Effector memory CD8-positive, alpha-beta T cell (primary cell): ENCODE results near the gene NEU1.
"Not testable (repeated sequence)": the region's sequence is repeated elsewhere in the genome, so short reads cannot be mapped to it uniquely, and the experiment has no call there.

ENCODE experiments used
- ATAC-seq: fragments of 150-1000 bp; cut with Tn5 transposase; replicated peaks from 2 replicates; pipeline ENCODE4 v1.10.0; 2021; ENCODE audit warnings: mild to moderate bottlenecking, moderate library complexity
- DNase-seq, 3 experiments: peaks; one replicate each; pipeline ENCODE4 v3.0.0; 2021
- H3K27ac Mint-ChIP-seq, 2 donors: one replicate each; pipeline ENCODE4 v1.8.0; 2022; ENCODE audit warnings: mild to moderate bottlenecking in 2 of 2, mixed read lengths in 2 of 2, moderate library complexity in 2 of 2
- H3K27me3 Mint-ChIP-seq, 2 donors: one replicate each; pipeline ENCODE4 v1.8.0; 2022; ENCODE audit warnings: mixed read lengths in 2 of 2
- H3K36me3 Mint-ChIP-seq: one replicate; pipeline ENCODE4 v1.8.0; 2022; ENCODE audit warnings: mild to moderate bottlenecking, moderate library complexity, mixed read lengths; ENCODE audit not compliant: insufficient read depth
- H3K4me1 Mint-ChIP-seq, 2 donors: one replicate each; pipeline ENCODE4 v1.8.0; 2022; ENCODE audit warnings: low read depth in 2 of 2, mixed read lengths in 2 of 2
- H3K4me3 Mint-ChIP-seq, 2 donors: one replicate each; pipeline ENCODE4 v1.8.0; 2022; ENCODE audit warnings: mild to moderate bottlenecking in 2 of 2, mixed read lengths in 2 of 2, moderate library complexity in 2 of 2
- H3K9me3 Mint-ChIP-seq, 2 donors: one replicate each; pipeline ENCODE4 v1.8.0; 2022; ENCODE audit warnings: mixed read lengths in 2 of 2
- total RNA-seq, 9 experiments: gene quantifications; one replicate each; lab custom pipeline; 2026; lab: John Stamatoyannopoulos, UW

Gene NEU1
- total RNA-seq: 49.3 to 389 (median 66.1) reads per million in 9 experiments

DNA sequence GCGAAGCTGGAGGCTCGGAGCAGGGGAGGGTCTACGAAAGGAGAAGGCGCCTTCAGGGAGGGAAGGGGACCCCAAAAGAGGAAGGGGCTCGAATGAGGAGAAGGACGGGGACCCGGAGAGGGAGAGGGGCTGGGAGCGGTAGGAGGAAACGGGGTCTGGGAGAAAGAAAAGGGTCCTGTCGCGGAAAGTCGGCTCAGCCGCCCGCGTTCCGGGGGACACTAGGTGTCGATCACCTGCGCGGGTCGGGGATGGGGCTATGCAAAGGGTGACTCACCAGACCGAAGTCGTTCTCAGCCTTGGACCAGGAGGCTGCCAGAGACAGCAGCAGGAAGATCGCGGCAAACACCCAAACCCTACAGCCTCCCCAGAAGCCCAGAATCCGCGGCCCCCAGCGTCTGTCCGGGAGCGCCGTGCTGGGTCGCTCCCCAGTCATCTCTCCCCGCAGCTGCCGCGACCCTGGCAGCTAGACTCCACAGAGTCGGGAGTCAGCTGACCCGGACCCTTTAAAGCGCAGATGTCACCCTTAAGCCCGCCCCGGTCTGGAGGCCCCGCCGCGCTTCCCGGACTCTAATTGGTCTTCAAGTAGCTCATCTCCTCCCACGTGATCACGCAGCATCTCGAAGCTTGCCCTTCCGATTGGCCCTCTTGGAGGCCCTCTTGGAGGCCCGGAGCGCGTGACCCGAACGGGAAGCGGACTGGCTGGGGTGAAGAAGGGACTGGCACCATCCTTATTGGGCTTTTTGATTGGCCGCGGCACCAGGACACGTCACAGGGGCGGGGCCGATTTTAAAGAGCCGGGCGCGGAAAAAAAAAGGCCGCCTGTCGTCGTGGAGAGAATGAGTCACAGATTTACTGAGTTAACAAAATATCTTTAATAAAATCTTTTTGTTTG lies at the start of gene NEU1:
Gene NEU1 (minus strand): TSS at position 478 of the 892 bp plus-strand sequence. CDS start 45 bp downstream, at position 433.
- Mint-ChIP-seq H3K9me3 (no peaks in the 10 kb centered on the region), H3K36me3 (peaks cover 53% of the 10 kb centered on the region), H3K4me3 (peak within 1 kb of the TSS; percentile 88 to 96)

GRCh38 chr6:31911826-31912585 lies 49.4 kb upstream of the NEU1 start:
- Mint-ChIP-seq H3K27ac (no peak overlapping the region), H3K4me3 (no peak overlapping the region), H3K27me3 (peaks cover 18 to 39% of the 10 kb centered on the region in 2 donors), H3K36me3 (peaks cover 4% of the 10 kb centered on the region), H3K9me3 (no peaks in the 10 kb centered on the region), H3K4me1 (no peaks in the 10 kb centered on the region)
- no peak for DNase-seq
- ATAC-seq: no peak

More for the DNA sequence above, at the start of gene NEU1:
- peak within 1 kb of the TSS; percentile 95 to 97 for H3K27ac Mint-ChIP-seq
- no peaks in the 10 kb centered on the region for H3K27me3 Mint-ChIP-seq
- DNase-seq (peak; percentile 97 to 98 (median 98)), ATAC-seq (peak; percentile 93)
- peaks cover 26 to 27% of the 10 kb centered on the region in 2 donors for H3K4me1 Mint-ChIP-seq

- not testable (repeated sequence) for H3K9me3 Mint-ChIP-seq, H3K36me3 Mint-ChIP-seq, H3K4me1 Mint-ChIP-seq, DNase-seq, H3K27ac Mint-ChIP-seq, H3K4me3 Mint-ChIP-seq, ATAC-seq
- H3K27me3 Mint-ChIP-seq: peaks cover 13 to 33% of the 10 kb centered on the region in 2 donors
Measured at GRCh38 chr6:31909298-31909697, 46.7 kb upstream of the NEU1 start.

GRCh38 chr6:31908791-31909190 lies 46.2 kb upstream of the NEU1 start:
- no peak overlapping the region for H3K4me3 Mint-ChIP-seq
- no peak for DNase-seq
- no peaks in the 10 kb centered on the region for H3K4me1 Mint-ChIP-seq
- H3K27me3 Mint-ChIP-seq: peaks cover 13 to 33% of the 10 kb centered on the region in 2 donors
- ATAC-seq: no peak
- peaks cover 7% of the 10 kb centered on the region for H3K36me3 Mint-ChIP-seq
- H3K9me3 Mint-ChIP-seq: no peaks in the 10 kb centered on the region
- no peak overlapping the region for H3K27ac Mint-ChIP-seq

GRCh38 chr6:31908255-31908654 lies 45.6 kb upstream of the NEU1 start:
- H3K27ac Mint-ChIP-seq, DNase-seq, H3K36me3 Mint-ChIP-seq, ATAC-seq, H3K4me1 Mint-ChIP-seq, H3K4me3 Mint-ChIP-seq, H3K9me3 Mint-ChIP-seq: not testable (repeated sequence)
- peaks cover 13 to 33% of the 10 kb centered on the region in 2 donors for H3K27me3 Mint-ChIP-seq

DNA sequence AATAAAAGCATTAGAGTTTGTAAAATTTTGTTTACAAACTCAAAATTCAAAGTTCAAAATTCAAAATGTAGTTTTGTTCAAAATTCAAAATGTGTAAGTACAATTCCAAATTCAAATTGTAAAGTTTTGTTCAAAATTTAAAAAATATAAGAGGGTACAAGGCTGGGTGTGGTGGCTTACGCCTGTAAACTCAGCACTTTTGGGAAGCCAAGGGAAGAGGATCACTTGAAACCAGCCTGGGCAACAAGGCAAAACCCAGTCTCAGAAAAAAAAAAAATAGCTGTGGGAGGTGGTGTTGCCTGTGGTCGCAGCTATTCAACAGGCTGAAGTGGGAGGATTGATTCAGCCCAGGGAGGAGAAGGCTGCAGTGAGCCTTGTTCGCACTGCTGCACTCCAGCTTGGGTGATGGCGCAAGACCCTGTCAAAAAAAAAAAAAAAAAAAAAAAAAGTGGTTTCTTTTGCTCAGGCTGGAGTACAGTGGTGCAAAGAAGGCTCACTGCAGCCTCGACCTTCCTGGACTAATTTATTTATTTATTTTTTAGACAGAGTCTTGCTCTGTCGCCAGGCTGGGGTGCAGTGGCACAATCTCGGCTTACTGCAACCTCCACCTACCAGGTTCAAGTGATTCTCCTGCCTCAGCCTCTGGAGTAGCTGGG lies 44.7 kb upstream of the NEU1 start:
- no peak for DNase-seq

GRCh38 chr6:31906727-31907126 lies 44.1 kb upstream of the NEU1 start:
- not testable (repeated sequence) for H3K4me3 Mint-ChIP-seq, H3K4me1 Mint-ChIP-seq, H3K27ac Mint-ChIP-seq, ATAC-seq, H3K9me3 Mint-ChIP-seq, DNase-seq
- Mint-ChIP-seq H3K27me3 (peaks cover 6 to 23% of the 10 kb centered on the region in 2 donors), H3K36me3 (peaks cover 16% of the 10 kb centered on the region)

More for the DNA sequence above, 44.7 kb upstream of the NEU1 start:
- peaks cover 10 to 28% of the 10 kb centered on the region in 2 donors for H3K27me3 Mint-ChIP-seq
- H3K27ac Mint-ChIP-seq: no peak overlapping the region
- H3K4me3 Mint-ChIP-seq: no peak overlapping the region
- ATAC-seq: no peak
- peaks cover 11% of the 10 kb centered on the region for H3K36me3 Mint-ChIP-seq
- H3K9me3 Mint-ChIP-seq: no peaks in the 10 kb centered on the region
- H3K4me1 Mint-ChIP-seq: peaks cover 8 to 9% of the 10 kb centered on the region in 2 donors

DNA sequence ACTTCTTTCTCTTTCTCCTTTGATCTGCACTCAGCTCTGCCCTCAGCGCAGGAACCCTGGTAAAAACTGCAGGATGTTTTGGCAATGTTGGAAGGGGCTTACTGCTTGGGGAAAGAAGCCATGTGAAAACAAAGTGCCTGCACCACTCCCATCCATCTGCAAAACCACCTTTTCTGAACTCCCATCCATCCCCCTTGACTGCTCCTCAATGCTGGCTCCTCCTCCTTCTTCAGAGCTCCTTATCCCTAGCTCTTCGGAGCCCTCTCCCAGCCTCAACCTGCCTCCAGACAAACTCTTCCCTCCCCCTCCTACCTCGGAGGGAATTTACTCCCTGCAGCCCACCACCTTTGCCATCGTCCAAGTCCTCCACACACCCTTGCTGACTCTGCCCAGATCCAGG lies 43.5 kb upstream of the NEU1 start:
- H3K4me3 Mint-ChIP-seq: no peak overlapping the region
- H3K9me3 Mint-ChIP-seq: no peaks in the 10 kb centered on the region
- H3K27me3 Mint-ChIP-seq: peaks cover 6 to 23% of the 10 kb centered on the region in 2 donors
- H3K27ac Mint-ChIP-seq: no peak overlapping the region
- peaks cover 16% of the 10 kb centered on the region for H3K36me3 Mint-ChIP-seq
- peaks cover 9% of the 10 kb centered on the region in 2 donors for H3K4me1 Mint-ChIP-seq
- DNase-seq (no peak), ATAC-seq (no peak)

DNA sequence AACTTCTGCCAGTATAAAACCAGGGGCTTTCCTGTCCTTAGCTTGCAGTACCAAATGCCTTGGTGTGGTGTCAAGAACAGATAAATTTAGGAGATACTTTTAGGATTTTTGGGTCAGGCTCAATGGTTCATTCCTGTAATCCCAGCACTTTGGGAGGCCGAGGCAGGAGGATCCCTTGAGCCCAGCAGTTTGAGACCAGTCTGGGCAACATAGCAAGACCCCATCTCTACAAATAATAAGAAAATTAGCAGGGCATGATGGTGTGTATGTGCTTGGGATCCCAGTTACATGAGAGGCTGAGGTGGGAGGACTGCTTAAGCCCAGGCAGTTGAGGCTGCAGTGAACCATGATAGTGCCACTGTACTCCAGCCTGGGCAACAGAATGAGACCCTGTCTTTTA lies 42.4 kb upstream of the NEU1 start:
- H3K36me3 Mint-ChIP-seq: peaks cover 16% of the 10 kb centered on the region
- H3K27ac Mint-ChIP-seq: no peak overlapping the region
- no peaks in the 10 kb centered on the region for H3K9me3 Mint-ChIP-seq
- H3K27me3 Mint-ChIP-seq: peaks cover 6 to 19% of the 10 kb centered on the region in 2 donors
- H3K4me3 Mint-ChIP-seq: no peak overlapping the region
- no peak for DNase-seq
- ATAC-seq: no peak
- H3K4me1 Mint-ChIP-seq: peaks cover 9% of the 10 kb centered on the region in 2 donors

- Mint-ChIP-seq H3K4me1 (peaks cover 17% of the 10 kb centered on the region in 2 donors), H3K27ac (no peak overlapping the region), H3K9me3 (no peaks in the 10 kb centered on the region), H3K27me3 (peaks cover 6 to 11% of the 10 kb centered on the region in 2 donors), H3K36me3 (peaks cover 19% of the 10 kb centered on the region), H3K4me3 (no peak overlapping the region)
- ATAC-seq (no peak), DNase-seq (no peak)
Measured at GRCh38 chr6:31903957-31904356, 41.3 kb upstream of the NEU1 start.

GRCh38 chr6:31901953-31902643 lies 39.5 kb upstream of the NEU1 start, which contains the start of gene ZBTB12:
Gene ZBTB12, minus strand, starts transcription at chr6:31902086. Its CDS starts 781 bp downstream, at chr6:31901305.
- DNase-seq (peak; percentile 79 to 84 (median 80)), ATAC-seq (peak; percentile 60)
- peak within 1 kb of the TSS; percentile 78 to 86 for H3K4me3 Mint-ChIP-seq
- peaks cover 6 to 11% of the 10 kb centered on the region in 2 donors for H3K27me3 Mint-ChIP-seq
- H3K4me1 Mint-ChIP-seq: peaks cover 25 to 28% of the 10 kb centered on the region in 2 donors
- no peaks in the 10 kb centered on the region for H3K9me3 Mint-ChIP-seq
- H3K36me3 Mint-ChIP-seq: peaks cover 24% of the 10 kb centered on the region
- peak within 1 kb of the TSS; percentile 44 to 82 for H3K27ac Mint-ChIP-seq

DNA sequence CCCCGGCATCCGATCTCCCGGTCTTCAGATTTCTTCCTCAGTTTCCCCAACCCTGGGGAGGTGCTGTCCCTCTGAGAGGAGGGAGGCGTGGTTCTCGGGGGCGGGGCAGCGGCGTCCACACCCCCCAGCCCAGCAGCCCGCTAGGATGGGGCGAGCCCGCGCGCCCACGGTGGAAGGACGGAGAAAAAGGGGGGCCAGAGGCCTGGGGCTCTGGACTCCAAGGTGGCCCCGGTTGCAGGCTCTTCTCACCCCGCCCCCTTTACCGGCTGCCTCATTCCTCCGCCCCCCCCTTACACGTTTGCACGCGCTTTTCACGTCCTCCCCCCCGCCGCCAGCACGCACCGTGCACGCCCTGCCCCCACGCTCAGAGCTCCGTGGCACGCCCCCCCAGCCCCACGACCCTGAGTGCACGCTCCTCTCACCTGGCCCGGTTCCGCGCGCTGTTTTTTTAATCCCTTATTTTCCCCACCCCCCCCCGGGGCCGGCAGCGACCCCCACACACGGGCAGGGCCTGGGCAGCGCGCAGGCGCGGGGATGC lies 38.9 kb upstream of the NEU1 start:
- H3K4me3 Mint-ChIP-seq: peak overlapping the region; percentile 78 to 86
- H3K36me3 Mint-ChIP-seq: peaks cover 26% of the 10 kb centered on the region
- H3K27me3 Mint-ChIP-seq: peaks cover 5 to 7% of the 10 kb centered on the region in 2 donors
- H3K27ac Mint-ChIP-seq: peak overlapping the region; percentile 44 to 82
- peak; percentile 52 to 57 (median 55) for DNase-seq
- peaks cover 28 to 31% of the 10 kb centered on the region in 2 donors for H3K4me1 Mint-ChIP-seq
- H3K9me3 Mint-ChIP-seq: no peaks in the 10 kb centered on the region
- ATAC-seq: peak; percentile 19
